Sigmoid colon (tissue), 3 donors: ENCODE measurements around the gene S100A7A.

Experiments used
- POLR2A ChIP-seq, 2 donors: fragments of 450-650 bp; IDR thresholded peaks; one replicate each; pipeline ENCODE4 v1.6.1; 2016; ENCODE audit warnings: antibody characterized with exemption in 2 of 2, mild to moderate bottlenecking in 2 of 2, moderate library complexity in 2 of 2
- TF ChIP-seq, protein P1 (sequence below), 4 experiments: fragments of 450-650 bp in 3 of 4; fragments of 200-600 bp in 1 of 4; IDR thresholded peaks; one replicate each; pipeline ENCODE4 v1.5.1; 2016 to 2019; ENCODE audit warnings: antibody characterized with exemption in 4 of 4, mild to moderate bottlenecking in 3 of 4, moderate library complexity in 2 of 4

DNA sequence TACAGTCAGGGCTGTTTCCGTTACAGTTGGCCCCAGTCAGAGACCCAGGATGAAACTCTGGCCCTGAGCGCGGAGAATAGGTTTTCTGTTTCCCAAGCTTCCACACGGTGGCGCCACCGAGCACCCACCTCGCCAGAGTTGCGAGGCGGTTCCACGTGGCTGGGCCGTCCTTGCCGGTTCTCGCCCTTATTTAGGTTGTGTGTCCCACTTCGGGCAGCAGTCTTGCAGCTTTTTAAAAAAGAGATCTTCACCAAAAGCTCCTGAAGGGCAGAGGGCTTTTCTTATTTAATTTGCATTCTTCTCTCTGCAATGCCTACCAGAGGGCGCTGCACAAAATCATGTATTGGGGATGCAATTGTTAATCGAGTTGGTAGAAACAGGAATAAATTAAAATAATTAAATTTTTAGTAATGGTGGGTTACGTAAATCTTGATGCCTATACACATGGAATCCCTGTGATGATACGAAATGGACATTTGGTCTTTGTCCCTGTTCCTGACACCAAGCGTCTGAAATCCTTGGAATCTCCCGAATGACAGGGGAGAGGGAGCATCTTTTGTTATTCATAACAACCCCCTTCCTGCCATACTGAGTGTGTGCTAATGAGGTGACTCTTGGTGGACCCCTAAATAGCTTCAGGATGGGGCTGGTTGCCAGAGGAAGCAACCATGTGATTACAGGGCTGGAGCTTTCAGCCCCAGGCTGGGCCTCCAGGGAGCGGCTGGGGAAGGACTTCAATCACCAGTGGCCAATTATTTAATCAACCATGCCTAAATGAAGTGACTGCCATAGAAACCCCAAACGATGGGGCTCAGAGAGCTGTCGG is 49.7 kb downstream of the S100A7A start:
- TF ChIP-seq, protein P1, sequence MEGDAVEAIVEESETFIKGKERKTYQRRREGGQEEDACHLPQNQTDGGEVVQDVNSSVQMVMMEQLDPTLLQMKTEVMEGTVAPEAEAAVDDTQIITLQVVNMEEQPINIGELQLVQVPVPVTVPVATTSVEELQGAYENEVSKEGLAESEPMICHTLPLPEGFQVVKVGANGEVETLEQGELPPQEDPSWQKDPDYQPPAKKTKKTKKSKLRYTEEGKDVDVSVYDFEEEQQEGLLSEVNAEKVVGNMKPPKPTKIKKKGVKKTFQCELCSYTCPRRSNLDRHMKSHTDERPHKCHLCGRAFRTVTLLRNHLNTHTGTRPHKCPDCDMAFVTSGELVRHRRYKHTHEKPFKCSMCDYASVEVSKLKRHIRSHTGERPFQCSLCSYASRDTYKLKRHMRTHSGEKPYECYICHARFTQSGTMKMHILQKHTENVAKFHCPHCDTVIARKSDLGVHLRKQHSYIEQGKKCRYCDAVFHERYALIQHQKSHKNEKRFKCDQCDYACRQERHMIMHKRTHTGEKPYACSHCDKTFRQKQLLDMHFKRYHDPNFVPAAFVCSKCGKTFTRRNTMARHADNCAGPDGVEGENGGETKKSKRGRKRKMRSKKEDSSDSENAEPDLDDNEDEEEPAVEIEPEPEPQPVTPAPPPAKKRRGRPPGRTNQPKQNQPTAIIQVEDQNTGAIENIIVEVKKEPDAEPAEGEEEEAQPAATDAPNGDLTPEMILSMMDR (IDR thresholded peaks at IDR 0.05) = peak in 3 of 4 experiments; percentile 30 to 74 (median 60)
- TF ChIP-seq POLR2A (IDR thresholded peaks at IDR 0.05) = no peak
